HepG2 (cell line): ENCODE results near the gene PPP4C. TPM values are rescaled to one million over a fixed set of nuclear protein-coding genes. Genes with fewer than 3 reads are reported as not detected.

ENCODE experiments used
- AKAP8 ChIP-seq: sonication (generic); formaldehyde crosslinking; IDR thresholded peaks from 2 replicates; pipeline ENCODE4 v1.5.1; 2020; ENCODE audit warnings: mild to moderate bottlenecking, missing genetic modification reagents
- CCAR2 ChIP-seq: fragments of 200-400 bp; formaldehyde crosslinking; optimal IDR thresholded peaks from 2 replicates; pipeline ENCODE3; 2018; ENCODE audit warnings: low read depth, mild to moderate bottlenecking, low read length, moderate library complexity
- FOSL1 ChIP-seq: sonication (generic); formaldehyde crosslinking; IDR thresholded peaks from 2 replicates; pipeline ENCODE4 v1.9.0; 2021; ENCODE audit warnings: missing genetic modification reagents, borderline replicate concordance
- FOXC1 ChIP-seq: sonication (generic); formaldehyde crosslinking; IDR thresholded peaks from 2 replicates; pipeline ENCODE4 v1.8.0; 2022; ENCODE audit warnings: mild to moderate bottlenecking, missing genetic modification reagents, borderline replicate concordance
- HMG20A ChIP-seq: IDR thresholded peaks from 2 replicates; pipeline ENCODE4 v1.6.1; 2016; ENCODE audit warnings: borderline replicate concordance
- KAT7 ChIP-seq: IDR thresholded peaks from 2 replicates; pipeline ENCODE4 v1.6.1; 2018; ENCODE audit warnings: borderline replicate concordance, missing compliant biosample characterization
- MAFK ChIP-seq, 2 experiments: IDR thresholded peaks in 1 of 2; conservative IDR thresholded peaks in 1 of 2; 2 replicates each; pipeline ENCODE4 v1.6.1; 2011; ENCODE audit warnings: improper control_type of control experiment in 2 of 2, low read length in 2 of 2
- MAZ ChIP-seq, 2 experiments: sonication (generic) in 1 of 2; formaldehyde crosslinking in 1 of 2; IDR thresholded peaks; 2 replicates each; pipeline versions ENCODE4 v1.5.0 to v1.6.1; 2012 to 2020; ENCODE audit warnings: low read depth in 2 of 2, mild to moderate bottlenecking in 2 of 2, borderline replicate concordance in 1 of 2, improper control_type of control experiment in 1 of 2, low read length in 1 of 2, missing genetic modification reagents in 1 of 2, moderate library complexity in 1 of 2
- ZC3H13 ChIP-seq: sonication (generic); formaldehyde crosslinking; IDR thresholded peaks from 2 replicates; pipeline ENCODE4 v1.8.1; 2023; ENCODE audit warnings: mild to moderate bottlenecking, missing genetic modification reagents, moderate library complexity
- ZNF274 ChIP-seq: sonication (generic); formaldehyde crosslinking; IDR thresholded peaks from 2 replicates; pipeline ENCODE4 v1.5.1; 2020; ENCODE audit warnings: mild to moderate bottlenecking, missing genetic modification reagents
- ZNF598 ChIP-seq: sonication (generic); formaldehyde crosslinking; IDR thresholded peaks from 2 replicates; pipeline ENCODE4 v1.5.1; 2020; ENCODE audit warnings: mild to moderate bottlenecking, missing genetic modification reagents, borderline replicate concordance
- ZNF646 ChIP-seq: sonication (generic); formaldehyde crosslinking; IDR thresholded peaks from 2 replicates; pipeline ENCODE4 v1.9.0; 2021; ENCODE audit warnings: mild to moderate bottlenecking, missing genetic modification reagents
- polyA plus RNA-seq, 8 experiments: library from polyadenylated mRNA; depleted of rRNA in 3 of 8; stranded (reverse) in 7 of 8; unstranded in 1 of 8; fragments of >200 nt; fragmentation: Illumina TruSeq in 4 of 8; extraction: Trizol in 4 of 8; gene quantifications; 2 replicates each; pipeline versions ENCODE4 v1.2.1 to v1.2.3, GENCODE V29; 2011 to 2016; ENCODE audit warnings: low read depth in 4 of 8, missing spikeins in 1 of 8, mixed read lengths in 1 of 8; ENCODE audit not compliant: insufficient read depth in 1 of 8
- total RNA-seq, 5 experiments: library from RNA; depleted of rRNA; stranded (reverse); fragments of >200 nt; fragmentation: Illumina TruSeq; extraction: Trizol; gene quantifications; 2 replicates each; pipeline ENCODE4 v1.2.3, GENCODE V29; 2016; ENCODE audit warnings: low read depth in 1 of 5
- TF ChIP-seq, protein P1 (sequence below): sonication (generic); formaldehyde crosslinking; IDR thresholded peaks from 2 replicates; pipeline ENCODE4 v1.5.0; 2020; ENCODE audit warnings: mild to moderate bottlenecking, missing genetic modification reagents, moderate library complexity
- TF ChIP-seq, protein P2 (sequence below): sonication (generic); formaldehyde crosslinking; IDR thresholded peaks from 2 replicates; pipeline ENCODE4 v1.4.0; 2020; ENCODE audit warnings: missing genetic modification reagents; ENCODE audit errors: not compliant biosample characterization
- TF ChIP-seq, protein P3 (sequence below): sonication (generic); formaldehyde crosslinking; IDR thresholded peaks from 2 replicates; pipeline ENCODE4 v1.8.0; 2022; ENCODE audit warnings: mild to moderate bottlenecking, missing genetic modification reagents

PPP4C gene
- total and polyA plus RNA-seq, 2 of the 13 experiments (the other 11 are each of a cell fraction or from before 2014, with no cell fraction given): 176 to 220 TPM

DNA sequence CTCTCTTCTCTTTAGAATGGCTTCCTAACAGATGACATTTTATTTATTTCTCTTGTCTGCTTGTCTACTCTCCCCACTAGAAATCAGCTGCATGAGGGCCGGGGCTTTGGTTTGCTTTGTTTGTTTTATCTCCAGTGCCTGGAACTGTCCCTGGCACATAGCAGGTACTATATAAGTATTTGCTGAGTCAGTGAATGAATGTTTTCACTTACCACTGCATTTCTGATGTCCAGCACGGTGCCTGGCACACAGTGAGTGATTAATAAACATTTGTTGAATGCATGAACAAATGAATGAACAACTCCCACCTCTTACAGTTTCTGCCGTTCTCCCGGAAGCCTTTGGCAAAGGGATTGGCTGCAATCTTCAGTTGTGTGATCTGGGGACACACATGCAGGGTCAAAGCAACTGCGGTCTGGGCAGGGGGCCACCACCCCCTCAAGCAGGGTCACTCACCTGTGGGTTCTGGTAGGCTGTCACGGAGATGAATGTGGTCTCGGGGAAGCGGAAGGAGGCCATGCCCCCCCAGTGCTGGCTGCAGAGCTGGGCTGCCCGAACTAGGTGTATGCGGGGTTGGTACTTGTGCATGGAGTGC is 12.5 kb downstream of the PPP4C start (continued):
- TF ChIP-seq, protein P1, sequence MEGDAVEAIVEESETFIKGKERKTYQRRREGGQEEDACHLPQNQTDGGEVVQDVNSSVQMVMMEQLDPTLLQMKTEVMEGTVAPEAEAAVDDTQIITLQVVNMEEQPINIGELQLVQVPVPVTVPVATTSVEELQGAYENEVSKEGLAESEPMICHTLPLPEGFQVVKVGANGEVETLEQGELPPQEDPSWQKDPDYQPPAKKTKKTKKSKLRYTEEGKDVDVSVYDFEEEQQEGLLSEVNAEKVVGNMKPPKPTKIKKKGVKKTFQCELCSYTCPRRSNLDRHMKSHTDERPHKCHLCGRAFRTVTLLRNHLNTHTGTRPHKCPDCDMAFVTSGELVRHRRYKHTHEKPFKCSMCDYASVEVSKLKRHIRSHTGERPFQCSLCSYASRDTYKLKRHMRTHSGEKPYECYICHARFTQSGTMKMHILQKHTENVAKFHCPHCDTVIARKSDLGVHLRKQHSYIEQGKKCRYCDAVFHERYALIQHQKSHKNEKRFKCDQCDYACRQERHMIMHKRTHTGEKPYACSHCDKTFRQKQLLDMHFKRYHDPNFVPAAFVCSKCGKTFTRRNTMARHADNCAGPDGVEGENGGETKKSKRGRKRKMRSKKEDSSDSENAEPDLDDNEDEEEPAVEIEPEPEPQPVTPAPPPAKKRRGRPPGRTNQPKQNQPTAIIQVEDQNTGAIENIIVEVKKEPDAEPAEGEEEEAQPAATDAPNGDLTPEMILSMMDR: no peak
- no peak for TF ChIP-seq FOSL1 (CRISPR knock-in tag)
- TF ChIP-seq CCAR2: no peak
- TF ChIP-seq ZNF646 (CRISPR knock-in tag): no peak
- TF ChIP-seq FOXC1 (CRISPR knock-in tag): no peak
- TF ChIP-seq KAT7 (CRISPR knock-in tag): no peak
- TF ChIP-seq, protein P2, sequence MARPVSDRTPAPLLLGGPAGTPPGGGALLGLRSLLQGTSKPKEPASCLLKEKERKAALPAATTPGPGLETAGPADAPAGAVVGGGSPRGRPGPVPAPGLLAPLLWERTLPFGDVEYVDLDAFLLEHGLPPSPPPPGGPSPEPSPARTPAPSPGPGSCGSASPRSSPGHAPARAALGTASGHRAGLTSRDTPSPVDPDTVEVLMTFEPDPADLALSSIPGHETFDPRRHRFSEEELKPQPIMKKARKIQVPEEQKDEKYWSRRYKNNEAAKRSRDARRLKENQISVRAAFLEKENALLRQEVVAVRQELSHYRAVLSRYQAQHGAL (CRISPR knock-in tag): no peak
- peak; percentile 98 for TF ChIP-seq MAFK (conservative IDR thresholded peaks at IDR 0.05 in 1 of 2, IDR thresholded peaks at IDR 0.05 in 1 of 2; ENCODE audit: low read length in 2 of 2)
- no peak for TF ChIP-seq ZNF598 (CRISPR knock-in tag)
- TF ChIP-seq HMG20A (CRISPR knock-in tag): no peak
- TF ChIP-seq ZC3H13 (CRISPR knock-in tag): peak; percentile 63; the same call in 1 of the 2 replicates
- no peak for TF ChIP-seq ZNF274 (CRISPR knock-in tag)
- TF ChIP-seq MAZ (IDR thresholded peaks at IDR 0.05; ENCODE audit: borderline replicate concordance, low read depth, low read length): no peak
- TF ChIP-seq MAZ (CRISPR knock-in tag; IDR thresholded peaks at IDR 0.05; ENCODE audit: low read depth): peak; percentile 28; the same call in 1 of the 2 replicates
- peak; percentile 42; the same call in 1 of the 2 replicates for TF ChIP-seq AKAP8 (CRISPR knock-in tag)
- TF ChIP-seq, protein P3, sequence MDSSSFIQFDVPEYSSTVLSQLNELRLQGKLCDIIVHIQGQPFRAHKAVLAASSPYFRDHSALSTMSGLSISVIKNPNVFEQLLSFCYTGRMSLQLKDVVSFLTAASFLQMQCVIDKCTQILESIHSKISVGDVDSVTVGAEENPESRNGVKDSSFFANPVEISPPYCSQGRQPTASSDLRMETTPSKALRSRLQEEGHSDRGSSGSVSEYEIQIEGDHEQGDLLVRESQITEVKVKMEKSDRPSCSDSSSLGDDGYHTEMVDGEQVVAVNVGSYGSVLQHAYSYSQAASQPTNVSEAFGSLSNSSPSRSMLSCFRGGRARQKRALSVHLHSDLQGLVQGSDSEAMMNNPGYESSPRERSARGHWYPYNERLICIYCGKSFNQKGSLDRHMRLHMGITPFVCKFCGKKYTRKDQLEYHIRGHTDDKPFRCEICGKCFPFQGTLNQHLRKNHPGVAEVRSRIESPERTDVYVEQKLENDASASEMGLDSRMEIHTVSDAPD: peak; percentile 45; the same call in 1 of the 2 replicates
